NCI-H2107 treated with DMSO at 0.1 percent for 48 hours (cell line): ENCODE results near the gene CYB5B.

Experiments used
- DNase-seq: peaks from one replicate; lab custom pipeline; 2025; ENCODE audit not compliant: unreplicated experiment; lab: John Stamatoyannopoulos, UW

Gene CYB5B

DNA sequence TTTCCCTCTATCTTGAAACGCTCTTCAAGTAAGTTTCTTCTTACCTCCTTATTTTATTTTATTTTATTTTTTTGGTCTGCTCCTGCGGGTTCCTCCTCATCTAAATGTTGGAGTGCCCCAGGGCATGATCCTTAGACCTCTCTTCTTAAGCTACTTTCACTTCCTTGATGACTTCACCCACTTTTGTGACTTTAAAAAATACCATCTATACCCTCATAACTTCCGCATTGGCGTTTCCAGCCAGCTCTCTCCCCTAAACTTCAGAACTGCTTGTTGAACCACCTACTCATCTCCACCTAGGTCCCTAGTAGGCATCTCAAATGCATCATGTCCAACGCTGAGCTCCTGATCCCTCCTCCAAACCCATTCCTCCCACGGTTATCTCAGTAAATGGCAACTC, 89.9 kb downstream of the CYB5B start:
- no peak for DNase-seq
